Keratinocyte (primary cell): Measurements from ENCODE around the gene ZNF438. TPM values are rescaled to one million over a fixed set of nuclear protein-coding genes. Genes with fewer than 3 reads are reported as not detected.

Experiments
- DNase-seq: peaks from one replicate; pipeline ENCODE4 v3.0.0-alpha.2; 2011; ENCODE audit warnings: low read depth, missing footprints, low spot score
- FAIRE-seq: peaks from 2 replicates; lab custom pipeline; 2011; peaks lifted over from hg19 to GRCh38; lab: Jason Lieb, UNC
- H2AFZ ChIP-seq: 2 replicates; pipeline ENCODE4 v1.6.0; 2012; ENCODE audit warnings: low read length, control low read depth, inconsistent platforms; ENCODE audit not compliant: control insufficient read depth
- H3K27ac ChIP-seq: 2 replicates; pipeline ENCODE4 v1.5.1; 2011; ENCODE audit warnings: low read length; ENCODE audit not compliant: control insufficient read depth, insufficient read depth
- H3K27me3 ChIP-seq: 3 replicates; pipeline ENCODE4 v1.6.0; 2011; ENCODE audit warnings: low read length; ENCODE audit not compliant: control insufficient read depth, insufficient read depth; ENCODE audit errors: extremely low read depth
- H3K36me3 ChIP-seq, 2 experiments: 2 replicates in 1 of 2; 3 replicates in 1 of 2; pipeline ENCODE4 v1.5.1; 2011; ENCODE audit warnings: low read length in 2 of 2, mild to moderate bottlenecking in 1 of 2; ENCODE audit not compliant: control insufficient read depth in 2 of 2, insufficient read depth in 2 of 2; ENCODE audit errors: extremely low read depth in 1 of 2
- H3K4me1 ChIP-seq: 3 replicates; pipeline ENCODE4 v1.5.1; 2011; ENCODE audit warnings: low read length; ENCODE audit not compliant: control insufficient read depth, insufficient read depth; ENCODE audit errors: extremely low read depth
- H3K4me2 ChIP-seq: 3 replicates; pipeline ENCODE4 v1.6.0; 2011; ENCODE audit warnings: low read depth, low read length; ENCODE audit not compliant: control insufficient read depth, insufficient read depth; ENCODE audit errors: extremely low read depth
- H3K4me3 ChIP-seq, 3 experiments: fragments of 200-600 bp in 1 of 3; sonication (generic) in 1 of 3; 2 replicates in 2 of 3; 3 replicates in 1 of 3; pipeline ENCODE4 v1.5.1; 2011 to 2016; ENCODE audit warnings: low read length in 3 of 3, mild to moderate bottlenecking in 3 of 3, control low read depth in 2 of 3, inconsistent platforms in 1 of 3, low read depth in 1 of 3, mixed read lengths in 1 of 3, mixed run types in 1 of 3, moderate library complexity in 1 of 3; ENCODE audit not compliant: control insufficient read depth in 2 of 3, insufficient read depth in 2 of 3; ENCODE audit errors: extremely low read depth in 1 of 3
- H3K79me2 ChIP-seq: 2 replicates; pipeline ENCODE4 v1.6.0; 2012; ENCODE audit warnings: low read length; ENCODE audit not compliant: control insufficient read depth, insufficient read depth
- H3K9ac ChIP-seq: 3 replicates; pipeline ENCODE4 v1.6.0; 2011; ENCODE audit warnings: low read length; ENCODE audit not compliant: control insufficient read depth, insufficient read depth; ENCODE audit errors: extremely low read depth
- H3K9me1 ChIP-seq: 3 replicates; pipeline ENCODE4 v1.6.0; 2011; ENCODE audit warnings: low read length; ENCODE audit not compliant: control insufficient read depth, insufficient read depth; ENCODE audit errors: extremely low read depth
- H3K9me3 ChIP-seq: 2 replicates; pipeline ENCODE4 v1.5.1; 2012; ENCODE audit warnings: low read depth, low read length; ENCODE audit not compliant: control insufficient read depth
- H4K20me1 ChIP-seq: 3 replicates; pipeline ENCODE4 v1.6.0; 2011; ENCODE audit warnings: low read length; ENCODE audit not compliant: control insufficient read depth, insufficient read depth; ENCODE audit errors: extremely low read depth
- CTCF ChIP-seq, 3 experiments: IDR thresholded peaks in 1 of 3; conservative IDR thresholded peaks in 1 of 3; optimal IDR thresholded peaks in 1 of 3; 2 replicates in 2 of 3; 3 replicates in 1 of 3; pipeline versions ENCODE3 to v1.5.1; 2011; ENCODE audit warnings: low read length in 3 of 3, mild to moderate bottlenecking in 3 of 3, moderate library complexity in 2 of 3, control low read depth in 1 of 3, inconsistent platforms in 1 of 3; ENCODE audit not compliant: insufficient read depth in 2 of 3; ENCODE audit errors: extremely low read depth in 1 of 3
- EZH2 ChIP-seq: IDR thresholded peaks from one replicate; pipeline ENCODE4 v1.6.1; 2012; ENCODE audit warnings: inconsistent platforms, mild to moderate bottlenecking, low read length, moderate library complexity
- dilution Hi-C: fragments of 300-500 bp; cut with MboI; formaldehyde crosslinking; loops from one replicate; pipeline ENCODE4 v1.7.0; 2020; ENCODE audit warnings: low sequenced_read_pairs; ENCODE audit not compliant: extremely low pct_ligation_motif_present
- polyA plus RNA-seq, 5 experiments: library from polyadenylated mRNA; depleted of rRNA in 3 of 5; stranded (reverse) in 3 of 5; stranded (forward) in 1 of 5; unstranded in 1 of 5; fragments of >200 nt; gene quantifications; 1 replicate in 1 of 5; 2 replicates in 3 of 5; 3 replicates in 1 of 5; pipeline versions ENCODE4 v1.2.1 to v1.2.3, GENCODE V29; 2011 to 2012; ENCODE audit warnings: missing spikeins in 2 of 5, low read depth in 1 of 5, low replicate concordance in 1 of 5

Gene ZNF438
- polyA plus RNA-seq, 1 donor (not counting 4 experiments of a cell fraction or from before 2014, with no cell fraction given): 2.8 TPM

- Histone ChIP-seq H3K4me3 (no peak overlapping the region), H3K9me3 (no peaks in the 10 kb centered on the region), H3K4me2 (no peak overlapping the region), H2AFZ (no peak overlapping the region), H3K27ac (no peak overlapping the region), H4K20me1 (no peaks in the 10 kb centered on the region), H3K27me3 (no peaks in the 10 kb centered on the region), H3K4me1 (peaks cover 16% of the 10 kb centered on the region), H3K36me3 (no peaks in the 10 kb centered on the region), H3K79me2 (no peaks in the 10 kb centered on the region), H3K9ac (no peak overlapping the region), H3K9me1 (no peaks in the 10 kb centered on the region)
- no peak for FAIRE-seq
- dilution Hi-C loops: no loop called here
- no peak for TF ChIP-seq EZH2
- TF ChIP-seq CTCF (optimal IDR thresholded peaks at IDR 0.05 in 1 of 3, IDR thresholded peaks at IDR 0.05 in 1 of 3, conservative IDR thresholded peaks at IDR 0.05 in 1 of 3; ENCODE audit: extremely low read depth in 1 of 3, insufficient read depth in 2 of 3, low read length in 3 of 3): no peak
- no peak for DNase-seq
Observed at GRCh38 chr10:31035266-31035798, 3.7 kb upstream of the ZNF438 start.

- Histone ChIP-seq H3K9me1 (no peaks in the 10 kb centered on the region), H3K27ac (no peak overlapping the region), H3K79me2 (no peaks in the 10 kb centered on the region), H3K36me3 (no peaks in the 10 kb centered on the region), H4K20me1 (no peaks in the 10 kb centered on the region), H3K4me2 (peak overlapping the region; percentile 29), H3K9ac (no peak overlapping the region), H3K9me3 (no peaks in the 10 kb centered on the region), H3K27me3 (no peaks in the 10 kb centered on the region), H3K4me3 (no peak overlapping the region), H3K4me1 (peaks cover 16% of the 10 kb centered on the region), H2AFZ (peak overlapping the region; percentile 17)
- no peak for TF ChIP-seq EZH2
- no peak for TF ChIP-seq CTCF (optimal IDR thresholded peaks at IDR 0.05 in 1 of 3, IDR thresholded peaks at IDR 0.05 in 1 of 3, conservative IDR thresholded peaks at IDR 0.05 in 1 of 3; ENCODE audit: extremely low read depth in 1 of 3, insufficient read depth in 2 of 3, low read length in 3 of 3)
- dilution Hi-C loops: no loop called here
- DNase-seq: peak; percentile 54
- FAIRE-seq: peak; percentile 56
Observed at GRCh38 chr10:31034098-31034909, 2.6 kb upstream of the ZNF438 start.
